Activated CD8-positive, alpha-beta memory T cell treated with anti-CD3 and anti-CD28 coated beads for 1 hour (primary cell): ENCODE results near the gene ANG.

Experiments
- DNase-seq, 2 donors: peaks; one replicate each; pipeline ENCODE4 v3.0.0-alpha.2; 2020; ENCODE audit warnings: low read depth in 1 of 2; ENCODE audit errors: extremely low read depth in 1 of 2

Gene ANG

DNA sequence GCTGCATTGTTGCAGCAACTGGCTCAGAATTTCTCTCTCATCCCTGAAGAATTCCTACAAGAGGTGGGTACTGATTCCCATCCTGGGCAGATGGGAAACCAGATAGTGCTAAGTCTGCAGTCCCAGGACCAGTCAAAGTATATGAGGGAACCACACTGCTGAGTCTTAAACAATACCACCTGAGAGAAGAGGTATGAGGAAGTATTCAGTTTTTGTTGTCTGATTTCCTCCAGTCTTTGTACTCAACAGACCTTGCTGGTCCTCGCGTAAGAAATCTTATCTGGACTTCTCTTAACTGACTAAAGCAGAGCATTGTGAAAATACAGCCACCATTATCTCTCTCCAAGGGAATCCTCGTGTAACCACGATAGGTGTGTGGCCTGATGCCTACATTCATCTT is 53.6 kb downstream of the ANG start:
- DNase-seq: no peak

DNA sequence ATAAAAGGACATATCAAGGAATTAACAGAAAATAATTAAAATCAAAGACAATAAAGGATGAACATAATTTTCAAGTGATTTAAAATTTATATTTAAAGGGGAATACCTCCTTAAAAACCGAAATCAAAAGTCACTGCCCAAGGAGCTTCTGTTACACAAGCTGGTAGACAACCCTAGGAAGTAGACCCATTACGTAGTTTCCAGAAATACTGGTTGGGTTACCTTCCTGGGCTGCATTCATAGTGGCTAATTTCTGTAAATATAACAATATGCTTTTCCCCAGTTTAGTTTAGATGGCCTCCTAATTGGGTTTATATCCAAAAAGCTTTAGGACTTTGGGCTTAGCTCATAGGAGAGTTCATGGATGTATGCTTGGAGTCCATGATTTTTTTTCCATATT is 55.0 kb downstream of the ANG start:
- no peak for DNase-seq
